SK-N-SH (cell line): ENCODE results near the gene CASKIN1. TPM values are rescaled to one million over a fixed set of nuclear protein-coding genes. Genes with fewer than 3 reads are reported as not detected.
A peak's percentile ranks its signal among the peaks of the same experiment; 100 is the strongest.
"Not testable (repeated sequence)": the region's sequence is repeated elsewhere in the genome, so short reads cannot be mapped to it uniquely, and the experiment has no call there.

Experiments
- CTCF ChIA-PET: fragments of 300-600, 350-600 bp; formaldehyde crosslinking; extraction: SDS; loops from one replicate; lab custom pipeline; 2021; lab: Yijun Ruan, JAX
- POLR2A ChIA-PET: fragments of 350-600 bp; sonication (Branson Sonifier 250); formaldehyde crosslinking; extraction: SDS; loops from one replicate; lab custom pipeline; 2020; ENCODE audit warnings: antibody characterized with exemption, inconsistent platforms; lab: Yijun Ruan, JAX
- DNase-seq: peaks from one replicate; pipeline ENCODE4 v3.0.0; 2012
- H2AFZ ChIP-seq: fragments of 200-600 bp; sonication (generic); 2 replicates; pipeline ENCODE4 v1.8.1; 2016; ENCODE audit warnings: antibody characterized with exemption, mild to moderate bottlenecking, low read depth
- H3F3A ChIP-seq: fragments of 200-600 bp; sonication (generic); replicated peaks from 2 replicates; pipeline ENCODE3; 2016; ENCODE audit warnings: antibody characterized with exemption, mild to moderate bottlenecking; ENCODE audit not compliant: insufficient read depth
- H3K27ac ChIP-seq, 2 experiments: fragments of 200-500 bp in 1 of 2; fragments of 200-600 bp in 1 of 2; sonication (Bioruptor generic) in 1 of 2; sonication (generic), shearing (Covaris generic) in 1 of 2; 2 replicates each; pipeline versions ENCODE4 v1.5.1 to v1.6.1; 2014 to 2016; ENCODE audit warnings: low read depth in 2 of 2, inconsistent platforms in 1 of 2, low read length in 1 of 2, mild to moderate bottlenecking in 1 of 2, mixed read lengths in 1 of 2
- H3K27me3 ChIP-seq: fragments of 200-600 bp; sonication (generic), shearing (Covaris generic); 2 replicates; pipeline ENCODE4 v1.6.1; 2016; ENCODE audit warnings: mixed run types; ENCODE audit not compliant: insufficient read depth
- H3K36me3 ChIP-seq, 2 experiments: fragments of 200-500 bp in 1 of 2; fragments of 200-600 bp in 1 of 2; sonication (Bioruptor generic) in 1 of 2; sonication (generic) in 1 of 2; replicated peaks in 1 of 2; 2 replicates each; pipeline versions ENCODE3 to v1.5.1; 2014 to 2016; ENCODE audit warnings: low read length in 1 of 2, mild to moderate bottlenecking in 1 of 2; ENCODE audit not compliant: insufficient read depth in 2 of 2, control insufficient read depth in 1 of 2
- H3K4me1 ChIP-seq, 2 experiments: fragments of 200-500 bp in 1 of 2; fragments of 200-600 bp in 1 of 2; sonication (Bioruptor generic) in 1 of 2; sonication (generic), shearing (Covaris generic) in 1 of 2; 2 replicates each; pipeline versions ENCODE4 v1.5.1 to v1.6.1; 2014 to 2016; ENCODE audit warnings: low read depth in 1 of 2, low read length in 1 of 2, mixed run types in 1 of 2; ENCODE audit not compliant: insufficient read depth in 2 of 2, control insufficient read depth in 1 of 2
- H3K4me2 ChIP-seq: fragments of 200-600 bp; sonication (generic), shearing (Covaris generic); 2 replicates; pipeline ENCODE4 v1.6.1; 2017; ENCODE audit warnings: mixed run types
- H3K4me3 ChIP-seq, 2 experiments: fragments of 200-500 bp in 1 of 2; fragments of 200-600 bp in 1 of 2; sonication (Bioruptor generic) in 1 of 2; sonication (generic), shearing (Covaris generic) in 1 of 2; 2 replicates each; pipeline versions ENCODE4 v1.5.1 to v1.8.1; 2014 to 2016; ENCODE audit warnings: low read depth in 2 of 2, inconsistent platforms in 1 of 2, low read length in 1 of 2, mild to moderate bottlenecking in 1 of 2, mixed read lengths in 1 of 2, moderate library complexity in 1 of 2
- H3K79me2 ChIP-seq: fragments of 200-600 bp; sonication (generic); 2 replicates; pipeline ENCODE4 v1.8.1; 2017; ENCODE audit warnings: mild to moderate bottlenecking; ENCODE audit not compliant: insufficient read depth
- H3K9ac ChIP-seq: fragments of 200-600 bp; sonication (generic); 2 replicates; pipeline ENCODE4 v1.6.1; 2017; ENCODE audit warnings: mixed run types
- H3K9me2 ChIP-seq: fragments of 200-600 bp; sonication (generic); 2 replicates; pipeline ENCODE4 v1.6.1; 2017; ENCODE audit warnings: mixed run types
- H3K9me3 ChIP-seq: fragments of 200-600 bp; sonication (generic); 2 replicates; pipeline ENCODE4 v1.6.1; 2017; ENCODE audit warnings: mixed run types, mild to moderate bottlenecking, moderate library complexity
- H4K20me1 ChIP-seq: fragments of 200-600 bp; sonication (generic); 2 replicates; pipeline ENCODE4 v1.6.1; 2017; ENCODE audit warnings: mild to moderate bottlenecking, mixed run types; ENCODE audit not compliant: insufficient read depth
- GABPA ChIP-seq: IDR thresholded peaks from 2 replicates; pipeline ENCODE4 v1.4.0; 2012; ENCODE audit warnings: low read depth, mild to moderate bottlenecking
- MEF2A ChIP-seq: IDR thresholded peaks from 2 replicates; pipeline ENCODE4 v1.4.0; 2012; ENCODE audit warnings: low read depth, borderline replicate concordance
- NFIC ChIP-seq: IDR thresholded peaks from 2 replicates; pipeline ENCODE4 v1.4.0; 2012; ENCODE audit warnings: borderline replicate concordance
- SIN3A ChIP-seq: IDR thresholded peaks from 2 replicates; pipeline ENCODE4 v1.6.1; 2012; ENCODE audit warnings: low read depth, mild to moderate bottlenecking, low read length, moderate library complexity, borderline replicate concordance
- SMC3 ChIP-seq: IDR thresholded peaks from 2 replicates; pipeline ENCODE4 v1.6.1; 2012; ENCODE audit warnings: low read depth, low read length, improper control_type of control experiment
- WGBS: methylation state at CpG from one replicate; pipeline ENCODE4 v1.1.6; 2017; ENCODE audit warnings: low lambda C conversion rate; 5-methylcytosine and 5-hydroxymethylcytosine counted together
- polyA plus RNA-seq, 3 experiments: library from polyadenylated mRNA; depleted of rRNA; stranded (reverse); fragments of >200 nt; gene quantifications; 2 replicates each; pipeline ENCODE4 v1.2.3, GENCODE V29; 2012
- TF ChIP-seq, protein P1 (sequence below): IDR thresholded peaks from 2 replicates; pipeline ENCODE4 v1.4.0; 2012; ENCODE audit warnings: low read depth, borderline replicate concordance
- TF ChIP-seq, protein P2 (sequence below): fragments of 150-350 bp; IDR thresholded peaks from 2 replicates; pipeline ENCODE4 v1.6.1; 2016; ENCODE audit warnings: mild to moderate bottlenecking, low read depth, low read length

Gene CASKIN1
- polyA plus RNA-seq, 1 of the 3 experiments (the other 2 are of a cell fraction), result 1.7 TPM

DNA sequence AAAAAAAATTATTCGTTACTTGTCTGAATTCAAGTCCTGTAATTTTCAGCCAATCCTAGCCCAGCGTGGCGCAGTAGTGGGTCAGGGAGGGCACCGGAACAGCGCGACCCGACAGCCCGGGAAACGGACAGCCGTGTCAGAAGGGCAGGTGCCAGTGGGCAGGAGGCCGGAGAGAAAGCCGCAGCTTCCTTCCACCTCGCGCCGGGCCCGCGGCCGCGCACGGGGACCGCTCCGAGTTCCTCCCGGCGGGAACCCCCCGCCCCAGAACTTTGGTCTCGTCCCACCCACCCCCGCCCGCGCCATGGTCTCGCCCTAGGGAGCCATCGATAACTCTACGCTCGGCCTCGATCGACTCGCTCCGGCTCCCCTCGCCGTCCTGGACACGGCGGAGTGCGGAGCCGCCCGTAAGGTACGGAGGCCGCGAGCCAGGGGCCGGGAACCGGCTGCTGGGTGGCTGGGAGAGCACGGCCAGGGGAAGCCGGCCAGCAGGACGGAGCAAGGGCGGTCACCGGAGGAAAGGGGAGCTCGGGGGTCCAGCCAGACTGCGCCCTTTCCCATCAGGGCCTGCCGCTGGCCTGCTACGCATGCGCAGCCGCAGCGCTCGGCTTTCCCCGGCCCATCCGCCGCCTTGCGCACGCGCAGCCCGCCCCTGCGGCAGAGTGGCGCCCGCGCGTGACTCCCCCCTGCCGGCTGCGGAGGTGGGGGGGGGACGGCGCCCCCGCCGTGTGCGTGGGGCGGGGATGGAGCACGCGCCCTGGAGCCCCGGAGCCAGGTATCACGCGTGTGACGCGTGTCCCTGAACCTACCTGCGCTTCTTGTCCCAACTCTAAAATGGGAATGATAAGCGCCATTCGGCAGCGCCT lies 8.9 kb upstream of the CASKIN1 start, which contains the start of gene MLST8 (continued):
- TF ChIP-seq, protein P1, sequence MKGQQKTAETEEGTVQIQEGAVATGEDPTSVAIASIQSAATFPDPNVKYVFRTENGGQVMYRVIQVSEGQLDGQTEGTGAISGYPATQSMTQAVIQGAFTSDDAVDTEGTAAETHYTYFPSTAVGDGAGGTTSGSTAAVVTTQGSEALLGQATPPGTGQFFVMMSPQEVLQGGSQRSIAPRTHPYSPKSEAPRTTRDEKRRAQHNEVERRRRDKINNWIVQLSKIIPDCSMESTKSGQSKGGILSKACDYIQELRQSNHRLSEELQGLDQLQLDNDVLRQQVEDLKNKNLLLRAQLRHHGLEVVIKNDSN, result no peak; the same call in 1 of the 2 replicates
- TF ChIP-seq MEF2A (no peak), SIN3A (no peak), NFIC (no peak; the same call in 1 of the 2 replicates), GABPA (no peak)
- TF ChIP-seq, protein P2, sequence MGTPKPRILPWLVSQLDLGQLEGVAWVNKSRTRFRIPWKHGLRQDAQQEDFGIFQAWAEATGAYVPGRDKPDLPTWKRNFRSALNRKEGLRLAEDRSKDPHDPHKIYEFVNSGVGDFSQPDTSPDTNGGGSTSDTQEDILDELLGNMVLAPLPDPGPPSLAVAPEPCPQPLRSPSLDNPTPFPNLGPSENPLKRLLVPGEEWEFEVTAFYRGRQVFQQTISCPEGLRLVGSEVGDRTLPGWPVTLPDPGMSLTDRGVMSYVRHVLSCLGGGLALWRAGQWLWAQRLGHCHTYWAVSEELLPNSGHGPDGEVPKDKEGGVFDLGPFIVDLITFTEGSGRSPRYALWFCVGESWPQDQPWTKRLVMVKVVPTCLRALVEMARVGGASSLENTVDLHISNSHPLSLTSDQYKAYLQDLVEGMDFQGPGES, result no peak
- TF ChIP-seq, all 33 proteins: peak for 9

- Histone ChIP-seq H3K9ac (peak overlapping the region; percentile 94), H3K27me3 (no peaks in the 10 kb centered on the region), H3K9me3 (no peaks in the 10 kb centered on the region), H3K4me2 (peak overlapping the region; percentile 85), H3K4me1 (peaks cover 0 to 19% of the 10 kb centered on the region in 2 experiments; a peak in 2 of 4 replicates), H3K79me2 (peaks cover 16% of the 10 kb centered on the region; the same call in 1 of the 2 replicates), H2AFZ (peak overlapping the region; percentile 98), H4K20me1 (no peaks in the 10 kb centered on the region), H3K4me3 (peak overlapping the region; percentile 75 to 76), H3K27ac (peak overlapping the region; percentile 84 to 97), H3K36me3 (peaks cover 0 to 25% of the 10 kb centered on the region in 2 experiments), H3F3A (peaks cover 6% of the 10 kb centered on the region), H3K9me2 (no peaks in the 10 kb centered on the region)
- ChIA-PET POLR2A (interaction anchor here (1.1 kb wide), 1 partner anchor 8 kb away, joined by 8 read pairs; the partner anchor contains the start of gene CASKIN1), CTCF (interaction anchor here (0.6 to 4.9 kb wide), 7 partner anchors 10 to 297 kb away, joined by 3 to 19 read pairs (median 3); partner anchors contain the start of gene ECI1)
- DNase-seq, result no peak
- WGBS, result 93% methylated on average over 13 of the region's 13 CpGs
- TF ChIP-seq SMC3 (no peak), SIN3A (no peak)
Measured at GRCh38 chr16:2204416-2205103, 8.2 kb upstream of the CASKIN1 start.

DNA sequence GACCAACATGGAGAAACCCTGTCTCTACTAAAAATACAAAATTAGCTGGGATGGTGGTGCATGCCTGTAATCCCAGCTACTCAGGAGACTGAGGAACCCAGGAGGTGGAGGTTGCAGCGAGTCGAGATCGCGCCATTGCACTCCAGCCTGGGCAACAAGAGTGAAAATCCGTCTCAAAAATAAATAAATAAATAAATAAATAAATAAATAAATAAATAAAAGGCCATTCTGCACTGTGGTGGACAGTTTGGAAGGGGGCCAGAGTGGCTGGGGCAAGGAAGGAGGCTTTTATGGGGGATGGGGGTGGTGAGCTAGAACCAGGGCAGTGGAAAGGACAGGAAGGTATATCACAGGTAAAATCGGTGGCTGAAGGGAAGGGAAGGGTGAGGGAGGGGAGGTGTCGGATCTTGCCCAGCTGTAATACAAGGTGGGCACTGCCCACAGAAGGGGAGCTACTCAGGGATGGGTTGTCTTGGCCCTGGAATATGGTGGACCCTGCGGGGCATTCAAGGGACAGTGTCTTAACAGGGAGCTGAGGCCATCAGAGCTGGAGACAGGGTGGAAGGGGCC lies 6.8 kb upstream of the CASKIN1 start:
- not testable (repeated sequence) for H3K27ac ChIP-seq, H3K9me2 ChIP-seq, H2AFZ ChIP-seq, H3K9me3 ChIP-seq, H4K20me1 ChIP-seq, DNase-seq, H3K9ac ChIP-seq, H3K4me3 ChIP-seq, H3K27me3 ChIP-seq, H3K4me2 ChIP-seq, H3F3A ChIP-seq
- CTCF ChIA-PET, result interaction anchor here (4.9 kb wide), 1 partner anchor 8 kb away, joined by 19 read pairs; no protein-coding TSS in a partner anchor
- POLR2A ChIA-PET, result interaction anchor here (0.9 kb wide), 1 partner anchor 48 kb away, joined by 4 read pairs; the partner anchor contains the start of gene TRAF7
- H3K79me2 ChIP-seq, result peaks cover 16% of the 10 kb centered on the region; the same call in 1 of the 2 replicates
- H3K4me1 ChIP-seq, result peaks cover 0 to 19% of the 10 kb centered on the region in 2 experiments; a peak in 2 of 4 replicates
- peaks cover 0 to 11% of the 10 kb centered on the region in 2 experiments for H3K36me3 ChIP-seq
- WGBS, result 92% methylated on average over 8 of the region's 8 CpGs
